Endothelial cell of umbilical vein (primary cell): Measurements from ENCODE around the gene EEA1. TPM values are rescaled to one million over a fixed set of nuclear protein-coding genes. Genes with fewer than 3 reads are reported as not detected.

ENCODE experiments used
- BruUV-seq: library from RNA; stranded (reverse); fragments of 400-500 nt; replicated peaks from 2 replicates; lab custom pipeline; 2021; lab: Mats Ljungman, UMichigan
- CTCF ChIA-PET: fragments of 300-600, 350-600 bp; sonication (Branson Sonifier 250); formaldehyde crosslinking; loops from one replicate; lab custom pipeline; 2021; ENCODE audit warnings: antibody characterized with exemption, inconsistent platforms; lab: Charles Lee
- POLR2A ChIA-PET: fragments of 300-600, 350-600 bp; sonication (Branson Sonifier 250); formaldehyde crosslinking; loops from one replicate; lab custom pipeline; 2021; ENCODE audit warnings: antibody characterized with exemption, inconsistent platforms; lab: Charles Lee
- DNase-seq: peaks from one replicate; pipeline ENCODE4 v3.0.0-alpha.2; 2011; ENCODE audit warnings: low read depth, low spot score
- FAIRE-seq: peaks from 2 replicates; lab custom pipeline; 2011; peaks lifted over from hg19 to GRCh38; lab: Jason Lieb, UNC
- H2AFZ ChIP-seq: 2 replicates; pipeline ENCODE4 v1.6.0; 2012; ENCODE audit warnings: low read depth, low read length, control low read depth, inconsistent platforms
- H3K27ac ChIP-seq: 2 replicates; pipeline ENCODE4 v1.5.1; 2011; ENCODE audit warnings: low read depth, mild to moderate bottlenecking, control low read depth, low read length, moderate library complexity; ENCODE audit not compliant: insufficient read depth
- H3K27me3 ChIP-seq, 2 experiments: 2 replicates each; pipeline versions ENCODE4 v1.6.0 to v1.6.1; 2011; ENCODE audit warnings: low read length in 2 of 2, mixed read lengths in 1 of 2; ENCODE audit not compliant: control insufficient read depth in 2 of 2, insufficient read depth in 2 of 2
- H3K36me3 ChIP-seq, 2 experiments: 2 replicates in 1 of 2; 3 replicates in 1 of 2; pipeline ENCODE4 v1.5.1; 2011; ENCODE audit warnings: low read length in 2 of 2, mild to moderate bottlenecking in 1 of 2, moderate library complexity in 1 of 2; ENCODE audit not compliant: control insufficient read depth in 2 of 2, insufficient read depth in 2 of 2; ENCODE audit errors: extremely low read depth in 1 of 2
- H3K4me1 ChIP-seq: 3 replicates; pipeline ENCODE4 v1.5.1; 2011; ENCODE audit warnings: mild to moderate bottlenecking, low read length; ENCODE audit not compliant: control insufficient read depth, insufficient read depth; ENCODE audit errors: extremely low read depth
- H3K4me2 ChIP-seq: 2 replicates; pipeline ENCODE4 v1.6.1; 2011; ENCODE audit warnings: low read length, control low read depth, mixed read lengths; ENCODE audit not compliant: insufficient read depth
- H3K4me3 ChIP-seq, 3 experiments: fragments of 200-600 bp in 1 of 3; sonication (generic), shearing (Covaris generic) in 1 of 3; replicated peaks in 1 of 3; 2 replicates each; pipeline ENCODE4 v1.5.1; 2011 to 2016; ENCODE audit warnings: control low read depth in 3 of 3, low read length in 3 of 3, mild to moderate bottlenecking in 2 of 3, inconsistent platforms in 1 of 3, low read depth in 1 of 3, moderate library complexity in 1 of 3; ENCODE audit not compliant: insufficient read depth in 1 of 3
- H3K79me2 ChIP-seq: 2 replicates; pipeline ENCODE4 v1.6.0; 2012; ENCODE audit warnings: low read length, inconsistent platforms; ENCODE audit not compliant: control insufficient read depth, insufficient read depth
- H3K9ac ChIP-seq: replicated peaks from 2 replicates; pipeline ENCODE3; 2011; ENCODE audit warnings: low read length, control low read depth; ENCODE audit not compliant: insufficient read depth; ENCODE audit errors: extremely low read depth
- H3K9me1 ChIP-seq: replicated peaks from 3 replicates; pipeline ENCODE4 v1.6.0; 2011; ENCODE audit warnings: mild to moderate bottlenecking, low read length; ENCODE audit not compliant: control insufficient read depth, insufficient read depth; ENCODE audit errors: extremely low read depth
- H3K9me3 ChIP-seq: replicated peaks from 2 replicates; pipeline ENCODE4 v1.5.1; 2012; ENCODE audit warnings: low read length, inconsistent platforms; ENCODE audit not compliant: control insufficient read depth, insufficient read depth
- H4K20me1 ChIP-seq: replicated peaks from 2 replicates; pipeline ENCODE3; 2011; ENCODE audit warnings: mild to moderate bottlenecking, low read length; ENCODE audit not compliant: control insufficient read depth, insufficient read depth; ENCODE audit errors: extremely low read depth
- EZH2 ChIP-seq: IDR thresholded peaks from 2 replicates; pipeline ENCODE4 v1.6.1; 2012; ENCODE audit warnings: borderline replicate concordance, low read depth, mild to moderate bottlenecking, moderate library complexity, low read length, inconsistent platforms; ENCODE audit not compliant: severe bottlenecking
- FOS ChIP-seq: IDR thresholded peaks from 2 replicates; pipeline ENCODE4 v1.6.1; 2011; ENCODE audit warnings: mild to moderate bottlenecking, low read length, moderate library complexity, borderline replicate concordance; ENCODE audit not compliant: insufficient read depth
- GATA2 ChIP-seq: IDR thresholded peaks from 2 replicates; pipeline ENCODE4 v1.7.0; 2011; ENCODE audit warnings: low read depth, mild to moderate bottlenecking, moderate library complexity, mixed read lengths, low read length; ENCODE audit not compliant: insufficient read length, insufficient read depth
- JUN ChIP-seq: IDR thresholded peaks from 2 replicates; pipeline ENCODE4 v1.6.1; 2011; ENCODE audit warnings: borderline replicate concordance, low read depth; ENCODE audit not compliant: insufficient read length, insufficient read depth
- MAX ChIP-seq: IDR thresholded peaks from 2 replicates; pipeline ENCODE4 v1.6.1; 2011; ENCODE audit not compliant: insufficient read depth, insufficient read length
- MYC ChIP-seq: IDR thresholded peaks from one replicate; pipeline ENCODE4 v1.6.1; 2011; ENCODE audit warnings: mild to moderate bottlenecking, low read depth, low read length
- POLR2A ChIP-seq: IDR thresholded peaks from 2 replicates; pipeline ENCODE4 v1.6.1; 2012; ENCODE audit warnings: low read depth, mild to moderate bottlenecking, control low read depth, low read length
- POLR2AphosphoS5 ChIP-seq: IDR thresholded peaks from 2 replicates; pipeline ENCODE4 v1.6.1; 2012; ENCODE audit warnings: low read depth, mild to moderate bottlenecking, control low read depth, low read length, moderate library complexity; ENCODE audit not compliant: insufficient read depth
- dilution Hi-C: fragments of 300-500 bp; cut with MboI; formaldehyde crosslinking; loops from one replicate; pipeline ENCODE4 v1.15.0; 2019; ENCODE audit warnings: low sequenced_read_pairs; ENCODE audit not compliant: extremely low pct_ligation_motif_present
- intact Hi-C: fragments of 100-400 bp; cut with micrococcal nuclease; formaldehyde crosslinking; loops from one replicate; pipeline ENCODE4 v1.10.0; 2022
- polyA plus RNA-seq, 4 experiments: library from polyadenylated mRNA; depleted of rRNA in 3 of 4; stranded (reverse) in 3 of 4; unstranded in 1 of 4; fragments of >200 nt; gene quantifications; 2 replicates each; pipeline versions ENCODE4 v1.2.1 to v1.2.3, GENCODE V29; 2011 to 2012; ENCODE audit warnings: missing spikeins in 1 of 4
- total RNA-seq: library from RNA; stranded (reverse); gene quantifications from 2 replicates; pipeline ENCODE4 v1.2.3, GENCODE V29; 2021
- TF ChIP-seq, protein P1 (sequence below), 2 donors: IDR thresholded peaks; 1 replicate in 1 of 2; 2 replicates in 1 of 2; pipeline ENCODE4 v1.5.1; 2011; ENCODE audit warnings: low read length in 2 of 2, mild to moderate bottlenecking in 2 of 2, moderate library complexity in 2 of 2, control low read depth in 1 of 2, inconsistent platforms in 1 of 2, low read depth in 1 of 2; ENCODE audit not compliant: insufficient read depth in 1 of 2; ENCODE audit errors: extremely low read depth in 1 of 2

EEA1 gene
- total and polyA plus RNA-seq, 2 donors (not counting 3 experiments of a cell fraction or from before 2014, with no cell fraction given): 2.6 to 38.8 TPM

- Histone ChIP-seq H3K9me3 (no peaks in the 10 kb centered on the region), H3K4me1 (no peaks in the 10 kb centered on the region), H3K9ac (no peak overlapping the region), H3K9me1 (no peaks in the 10 kb centered on the region), H4K20me1 (no peaks in the 10 kb centered on the region), H3K4me2 (no peak overlapping the region), H3K79me2 (no peaks in the 10 kb centered on the region), H3K4me3 (no peak overlapping the region), H2AFZ (no peak overlapping the region), H3K36me3 (no peaks in the 10 kb centered on the region), H3K27ac (no peak overlapping the region), H3K27me3 (no peaks in the 10 kb centered on the region)
- CTCF ChIA-PET: no interaction called here
- POLR2A ChIA-PET: no interaction called here
- intact Hi-C loops (no loop called here), dilution Hi-C loops (no loop called here)
- FAIRE-seq (no peak), DNase-seq (no peak)
- BruUV-seq: no TSS peak
- TF ChIP-seq POLR2AphosphoS5: no peak
- TF ChIP-seq, protein P1, sequence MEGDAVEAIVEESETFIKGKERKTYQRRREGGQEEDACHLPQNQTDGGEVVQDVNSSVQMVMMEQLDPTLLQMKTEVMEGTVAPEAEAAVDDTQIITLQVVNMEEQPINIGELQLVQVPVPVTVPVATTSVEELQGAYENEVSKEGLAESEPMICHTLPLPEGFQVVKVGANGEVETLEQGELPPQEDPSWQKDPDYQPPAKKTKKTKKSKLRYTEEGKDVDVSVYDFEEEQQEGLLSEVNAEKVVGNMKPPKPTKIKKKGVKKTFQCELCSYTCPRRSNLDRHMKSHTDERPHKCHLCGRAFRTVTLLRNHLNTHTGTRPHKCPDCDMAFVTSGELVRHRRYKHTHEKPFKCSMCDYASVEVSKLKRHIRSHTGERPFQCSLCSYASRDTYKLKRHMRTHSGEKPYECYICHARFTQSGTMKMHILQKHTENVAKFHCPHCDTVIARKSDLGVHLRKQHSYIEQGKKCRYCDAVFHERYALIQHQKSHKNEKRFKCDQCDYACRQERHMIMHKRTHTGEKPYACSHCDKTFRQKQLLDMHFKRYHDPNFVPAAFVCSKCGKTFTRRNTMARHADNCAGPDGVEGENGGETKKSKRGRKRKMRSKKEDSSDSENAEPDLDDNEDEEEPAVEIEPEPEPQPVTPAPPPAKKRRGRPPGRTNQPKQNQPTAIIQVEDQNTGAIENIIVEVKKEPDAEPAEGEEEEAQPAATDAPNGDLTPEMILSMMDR (IDR thresholded peaks at IDR 0.05; ENCODE audit: extremely low read depth in 1 of 2, insufficient read depth in 1 of 2, low read depth in 1 of 2, low read length in 2 of 2): no peak
- TF ChIP-seq JUN: no peak
- no peak for TF ChIP-seq MAX
- no peak for TF ChIP-seq GATA2
- no peak for TF ChIP-seq POLR2A
These were observed 21.9 kb upstream of the EEA1 start for GRCh38 chr12:92951006-92951405.

GRCh38 chr12:92950011-92950410 is 20.9 kb upstream of the EEA1 start:
- no peaks in the 10 kb centered on the region for H3K9me3 ChIP-seq

More at GRCh38 chr12:92950011-92950410, 20.9 kb upstream of the EEA1 start:
- Histone ChIP-seq H3K4me1 (no peaks in the 10 kb centered on the region), H3K36me3 (no peaks in the 10 kb centered on the region), H4K20me1 (no peaks in the 10 kb centered on the region), H3K9me1 (no peaks in the 10 kb centered on the region), H2AFZ (no peak overlapping the region), H3K27ac (no peak overlapping the region), H3K4me2 (no peak overlapping the region), H3K27me3 (no peaks in the 10 kb centered on the region), H3K9ac (no peak overlapping the region), H3K79me2 (no peaks in the 10 kb centered on the region), H3K4me3 (no peak overlapping the region)
- FAIRE-seq (no peak), DNase-seq (no peak)
- dilution Hi-C loops (no loop called here), intact Hi-C loops (no loop called here)
- POLR2A ChIA-PET: no interaction called here
- no TSS peak for BruUV-seq
- TF ChIP-seq, protein P1 (IDR thresholded peaks at IDR 0.05; ENCODE audit: extremely low read depth in 1 of 2, insufficient read depth in 1 of 2, low read depth in 1 of 2, low read length in 2 of 2): no peak
- TF ChIP-seq GATA2 (no peak), JUN (no peak), POLR2AphosphoS5 (no peak), MAX (no peak), EZH2 (no peak), FOS (no peak), POLR2A (no peak), MYC (no peak)
- CTCF ChIA-PET: interaction anchor here (0.6 kb wide), 1 partner anchor 51 kb away, joined by 4 read pairs; no protein-coding TSS in a partner anchor
